Activated CD4-positive, alpha-beta memory T cell treated with anti-CD3 and anti-CD28 coated beads, Interleukin-2, amount 10 ng/mL, durations not matched to agents 7 days and 5 days (primary cell): Measurements from ENCODE around the gene WDR45B. TPM values are rescaled to one million over a fixed set of nuclear protein-coding genes. Genes with fewer than 3 reads are reported as not detected.

Source experiments
- CTCF ChIA-PET: fragments of 350-600 bp; sonication (Branson Sonifier 250); formaldehyde crosslinking; loops from one replicate; lab custom pipeline; 2021; ENCODE audit warnings: antibody characterized with exemption, inconsistent platforms; lab: Charles Lee
- POLR2A ChIA-PET: fragments of 350-600 bp; sonication (Branson Sonifier 250); formaldehyde crosslinking; loops from one replicate; lab custom pipeline; 2021; ENCODE audit warnings: antibody characterized with exemption; lab: Charles Lee
- DNase-seq: peaks from one replicate; pipeline ENCODE4 v3.0.0-alpha.2; 2020
- H3K27ac Mint-ChIP-seq: one replicate; pipeline ENCODE4 v1.8.0; 2021; ENCODE audit warnings: mild to moderate bottlenecking, mixed read lengths
- H3K27me3 Mint-ChIP-seq: one replicate; pipeline ENCODE4 v1.8.0; 2021; ENCODE audit warnings: mixed read lengths
- H3K36me3 Mint-ChIP-seq: one replicate; pipeline ENCODE4 v1.8.0; 2021; ENCODE audit warnings: low read depth, mixed read lengths
- H3K4me1 Mint-ChIP-seq: one replicate; pipeline ENCODE4 v1.8.0; 2021; ENCODE audit warnings: mixed read lengths
- H3K4me3 Mint-ChIP-seq: one replicate; pipeline ENCODE4 v1.8.0; 2021; ENCODE audit warnings: mild to moderate bottlenecking, mixed read lengths
- H3K9me3 Mint-ChIP-seq: one replicate; pipeline ENCODE4 v1.8.0; 2021; ENCODE audit warnings: mixed read lengths
- total RNA-seq, 2 experiments: library from RNA; stranded (reverse); gene quantifications; one replicate each; pipeline ENCODE4 v1.2.3, GENCODE V29; 2021

WDR45B gene
- total RNA-seq, 2 experiments from 2014 or later: 41.0 to 42.9 TPM

- Mint-ChIP-seq H3K27ac (no peak overlapping the region), H3K36me3 (peaks cover 44% of the 10 kb centered on the region), H3K4me3 (peak overlapping the region; percentile 80), H3K4me1 (peaks cover 25% of the 10 kb centered on the region), H3K27me3 (no peaks in the 10 kb centered on the region), H3K9me3 (no peaks in the 10 kb centered on the region)
- ChIA-PET CTCF (no interaction called here), POLR2A (no interaction called here)
- DNase-seq: no peak
These were observed 2.7 kb downstream of the WDR45B start for GRCh38 chr17:82645516-82645915.

- Mint-ChIP-seq H3K4me3 (no peak overlapping the region), H3K9me3 (no peaks in the 10 kb centered on the region), H3K27ac (no peak overlapping the region), H3K27me3 (no peaks in the 10 kb centered on the region), H3K4me1 (peaks cover 24% of the 10 kb centered on the region), H3K36me3 (peaks cover 54% of the 10 kb centered on the region)
- DNase-seq: no peak
- ChIA-PET CTCF (no interaction called here), POLR2A (no interaction called here)
These were observed 4.1 kb downstream of the WDR45B start for GRCh38 chr17:82644148-82644547.

- no peak overlapping the region for H3K27ac Mint-ChIP-seq
- CTCF ChIA-PET: no interaction called here
- peaks cover 62% of the 10 kb centered on the region for H3K36me3 Mint-ChIP-seq
These were observed 6.2 kb downstream of the WDR45B start for GRCh38 chr17:82642022-82642421.

GRCh38 chr17:82640036-82640435 is 8.2 kb downstream of the WDR45B start:
- ChIA-PET POLR2A (no interaction called here), CTCF (no interaction called here)
- no peak for DNase-seq
- peaks cover 60% of the 10 kb centered on the region for H3K36me3 Mint-ChIP-seq
- no peaks in the 10 kb centered on the region for H3K27me3 Mint-ChIP-seq
- no peak overlapping the region for H3K27ac Mint-ChIP-seq
- H3K4me1 Mint-ChIP-seq: peaks cover 22% of the 10 kb centered on the region
- H3K4me3 Mint-ChIP-seq: no peak overlapping the region
- no peaks in the 10 kb centered on the region for H3K9me3 Mint-ChIP-seq

More at GRCh38 chr17:82642022-82642421, 6.2 kb downstream of the WDR45B start:
- no peaks in the 10 kb centered on the region for H3K9me3 Mint-ChIP-seq
- H3K4me3 Mint-ChIP-seq: no peak overlapping the region
- H3K27me3 Mint-ChIP-seq: no peaks in the 10 kb centered on the region
- H3K4me1 Mint-ChIP-seq: peaks cover 33% of the 10 kb centered on the region
- no peak for DNase-seq
- POLR2A ChIA-PET: no interaction called here

GRCh38 chr17:82639628-82640027 is 8.6 kb downstream of the WDR45B start:
- ChIA-PET POLR2A (no interaction called here), CTCF (no interaction called here)
- DNase-seq: no peak
- no peak overlapping the region for H3K4me3 Mint-ChIP-seq
- no peak overlapping the region for H3K27ac Mint-ChIP-seq
- H3K36me3 Mint-ChIP-seq: peaks cover 60% of the 10 kb centered on the region
- H3K9me3 Mint-ChIP-seq: no peaks in the 10 kb centered on the region
- H3K27me3 Mint-ChIP-seq: no peaks in the 10 kb centered on the region
- peaks cover 24% of the 10 kb centered on the region for H3K4me1 Mint-ChIP-seq

GRCh38 chr17:82638183-82638773 is 10.0 kb downstream of the WDR45B start:
- Mint-ChIP-seq H3K27ac (no peak overlapping the region), H3K36me3 (peaks cover 57% of the 10 kb centered on the region), H3K4me3 (no peak overlapping the region), H3K9me3 (no peaks in the 10 kb centered on the region), H3K27me3 (no peaks in the 10 kb centered on the region), H3K4me1 (peaks cover 26% of the 10 kb centered on the region)
- DNase-seq: no peak
- POLR2A ChIA-PET: no interaction called here
- CTCF ChIA-PET: no interaction called here

DNA sequence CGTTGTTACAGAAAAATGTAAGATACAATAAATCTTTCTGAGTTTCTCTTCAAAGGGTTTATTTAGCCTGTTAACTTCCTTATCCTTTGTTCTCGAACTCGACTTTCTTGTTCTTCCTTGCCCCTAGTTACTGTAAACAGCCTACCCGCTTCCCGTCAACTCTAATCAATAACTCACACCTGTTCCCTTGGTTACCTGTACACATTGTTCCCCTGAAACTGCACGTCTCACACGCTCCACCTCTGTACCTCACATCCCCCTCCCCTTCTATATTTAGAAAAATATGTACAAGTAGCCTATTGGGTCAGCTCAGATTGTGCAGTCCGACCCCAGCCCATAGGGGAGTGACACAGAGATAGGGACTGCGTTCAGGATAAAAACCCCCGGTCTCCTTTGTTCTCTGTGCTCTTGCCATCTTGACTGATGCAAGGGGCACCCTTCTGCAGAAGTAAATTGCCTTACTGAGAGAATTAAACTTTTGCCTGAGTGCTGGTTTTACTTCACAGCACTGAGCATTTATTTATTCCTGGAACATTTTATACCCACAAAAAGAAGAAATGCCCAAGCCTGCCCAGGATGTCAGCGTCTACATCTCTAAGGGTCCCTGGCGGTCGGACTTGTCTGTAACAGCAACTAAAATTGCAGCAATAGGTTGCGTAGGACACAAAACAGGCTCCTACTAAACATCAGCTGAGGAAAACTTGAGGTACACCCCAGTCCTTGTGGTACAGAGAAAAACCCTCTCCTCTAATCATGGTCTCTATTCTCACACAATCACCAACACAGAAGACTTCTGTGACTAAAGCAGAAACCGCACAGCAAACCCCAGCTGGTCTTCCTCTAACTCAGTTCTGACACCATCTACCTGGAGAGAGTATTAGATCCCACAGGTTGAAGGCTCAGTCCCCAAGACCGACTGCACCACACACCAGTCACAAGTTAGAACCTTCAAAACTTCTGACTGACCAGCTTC is 11.3 kb downstream of the WDR45B start:
- H3K4me3 Mint-ChIP-seq: no peak overlapping the region

DNA sequence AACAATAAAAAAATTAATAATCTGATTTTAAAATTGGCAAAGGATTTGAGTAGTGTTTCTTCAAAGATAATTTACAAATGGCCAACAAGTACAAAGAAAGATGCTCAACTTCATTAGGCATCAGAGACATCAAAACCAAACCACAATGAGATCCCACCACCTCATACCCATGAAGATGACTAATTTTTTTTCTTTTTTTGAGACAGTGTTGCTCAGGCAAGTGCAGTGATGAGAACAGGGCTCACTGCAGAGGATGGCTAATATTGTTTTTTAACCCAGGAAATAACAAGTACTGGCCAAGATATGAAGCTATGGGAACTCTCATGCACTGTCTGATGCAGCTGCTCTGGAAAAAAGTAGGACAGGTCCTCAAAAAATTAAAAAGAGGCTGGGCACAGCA is 14.9 kb downstream of the WDR45B start:
- Mint-ChIP-seq H3K9me3 (no peaks in the 10 kb centered on the region), H3K4me3 (no peak overlapping the region), H3K27me3 (no peaks in the 10 kb centered on the region), H3K27ac (no peak overlapping the region), H3K36me3 (peaks cover 40% of the 10 kb centered on the region), H3K4me1 (peaks cover 24% of the 10 kb centered on the region)
- no peak for DNase-seq
- CTCF ChIA-PET: no interaction called here
- POLR2A ChIA-PET: no interaction called here

More for the DNA sequence above, 11.3 kb downstream of the WDR45B start:
- H3K4me1 Mint-ChIP-seq: peaks cover 27% of the 10 kb centered on the region
- peak overlapping the region; percentile 15 for H3K27ac Mint-ChIP-seq
- ChIA-PET POLR2A (no interaction called here), CTCF (no interaction called here)
- H3K36me3 Mint-ChIP-seq: peaks cover 49% of the 10 kb centered on the region
- DNase-seq: no peak
- no peaks in the 10 kb centered on the region for H3K9me3 Mint-ChIP-seq
- no peaks in the 10 kb centered on the region for H3K27me3 Mint-ChIP-seq

GRCh38 chr17:82632451-82632850 is 15.8 kb downstream of the WDR45B start:
- Mint-ChIP-seq H3K4me1 (peaks cover 20% of the 10 kb centered on the region), H3K27ac (no peak overlapping the region), H3K36me3 (peaks cover 40% of the 10 kb centered on the region), H3K4me3 (no peak overlapping the region), H3K27me3 (no peaks in the 10 kb centered on the region), H3K9me3 (no peaks in the 10 kb centered on the region)
- no peak for DNase-seq
- CTCF ChIA-PET: interaction anchor here (0.6 to 1.1 kb wide), 2 partner anchors 10 to 284 kb away, joined by 3 read pairs; no protein-coding TSS in a partner anchor
- POLR2A ChIA-PET: interaction anchor here (1.8 kb wide), 1 partner anchor 10 kb away, joined by 5 read pairs; no protein-coding TSS in a partner anchor

DNA sequence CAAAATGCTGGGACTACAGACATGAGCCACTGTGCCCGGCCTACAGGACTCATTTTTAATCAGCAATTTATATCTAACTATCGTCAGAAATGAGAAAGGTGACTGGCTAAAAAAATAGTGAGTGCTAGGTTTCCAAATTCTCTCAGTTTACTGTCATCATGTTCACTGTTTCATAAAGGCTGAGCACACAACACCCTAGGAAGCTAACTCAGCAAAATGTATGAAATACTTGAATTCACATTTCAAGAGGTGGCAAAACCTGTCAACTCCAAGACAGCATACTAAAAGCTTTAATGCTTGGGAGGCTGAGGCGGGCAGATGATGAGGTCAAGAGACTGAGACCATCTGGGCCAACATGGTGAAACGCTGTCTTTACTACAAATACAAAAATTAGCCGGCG is 16.7 kb downstream of the WDR45B start:
- ChIA-PET POLR2A (interaction anchor here (1.8 kb wide), 1 partner anchor 9 kb away, joined by 5 read pairs; no protein-coding TSS in a partner anchor), CTCF (interaction anchor here (1.1 kb wide), 1 partner anchor 9 kb away, joined by 3 read pairs; no protein-coding TSS in a partner anchor)
- no peak for DNase-seq
- Mint-ChIP-seq H3K9me3 (no peaks in the 10 kb centered on the region), H3K27ac (no peak overlapping the region), H3K27me3 (no peaks in the 10 kb centered on the region), H3K4me1 (peaks cover 14% of the 10 kb centered on the region), H3K4me3 (no peak overlapping the region), H3K36me3 (peaks cover 41% of the 10 kb centered on the region)

- Mint-ChIP-seq H3K27me3 (no peaks in the 10 kb centered on the region), H3K9me3 (no peaks in the 10 kb centered on the region), H3K4me1 (peaks cover 10% of the 10 kb centered on the region), H3K36me3 (peaks cover 41% of the 10 kb centered on the region), H3K27ac (no peak overlapping the region), H3K4me3 (no peak overlapping the region)
- CTCF ChIA-PET: no interaction called here
- POLR2A ChIA-PET: no interaction called here
- DNase-seq: no peak
These were observed 18.0 kb downstream of the WDR45B start for GRCh38 chr17:82630212-82630611.

DNA sequence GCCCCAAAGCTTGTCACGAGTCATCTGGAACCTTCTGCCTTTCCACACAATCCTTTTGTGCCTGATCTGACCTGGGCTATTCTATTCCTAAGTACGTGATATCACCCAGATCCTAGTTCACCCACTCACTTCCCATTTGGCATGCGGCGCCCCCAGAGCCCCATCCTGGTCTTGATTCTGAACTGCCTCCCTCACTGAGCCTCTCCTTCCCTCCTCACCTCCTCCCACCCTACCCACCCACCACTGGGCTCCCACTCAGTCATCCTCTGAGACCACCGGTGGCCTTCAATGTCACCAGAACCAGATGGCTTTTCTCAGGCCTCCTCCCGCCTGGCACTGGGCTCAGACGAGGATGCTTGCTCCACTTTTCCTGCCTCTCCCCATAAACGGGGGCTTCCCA is 18.5 kb downstream of the WDR45B start:
- H3K27ac Mint-ChIP-seq: no peak overlapping the region
- no peak for DNase-seq
- POLR2A ChIA-PET: no interaction called here
- CTCF ChIA-PET: no interaction called here
- no peaks in the 10 kb centered on the region for H3K27me3 Mint-ChIP-seq
- H3K9me3 Mint-ChIP-seq: no peaks in the 10 kb centered on the region
- peaks cover 45% of the 10 kb centered on the region for H3K36me3 Mint-ChIP-seq
- H3K4me3 Mint-ChIP-seq: no peak overlapping the region
- peaks cover 9% of the 10 kb centered on the region for H3K4me1 Mint-ChIP-seq

GRCh38 chr17:82627405-82627804 is 20.8 kb downstream of the WDR45B start:
- no peak for DNase-seq
- no peak overlapping the region for H3K27ac Mint-ChIP-seq
- H3K4me3 Mint-ChIP-seq: no peak overlapping the region
- peaks cover 44% of the 10 kb centered on the region for H3K36me3 Mint-ChIP-seq
- no peaks in the 10 kb centered on the region for H3K4me1 Mint-ChIP-seq
- CTCF ChIA-PET: no interaction called here
- POLR2A ChIA-PET: no interaction called here
- H3K27me3 Mint-ChIP-seq: no peaks in the 10 kb centered on the region
- no peaks in the 10 kb centered on the region for H3K9me3 Mint-ChIP-seq
